Activated naive CD4-positive, alpha-beta T cell treated with anti-CD3 and anti-CD28 coated beads for 36 hours (primary cell): ENCODE data around the gene WIPF1. TPM values are rescaled to one million over a fixed set of nuclear protein-coding genes. Genes with fewer than 3 reads are reported as not detected.
"Not testable (repeated sequence)": the region's sequence is repeated elsewhere in the genome, so short reads cannot be mapped to it uniquely, and the experiment has no call there.

Experiments used
- CTCF ChIA-PET: fragments of 350-600 bp; sonication (Branson Sonifier 250); formaldehyde crosslinking; loops from one replicate; lab custom pipeline; 2021; ENCODE audit warnings: antibody characterized with exemption; lab: Charles Lee
- DNase-seq: peaks from one replicate; pipeline ENCODE4 v3.0.0-alpha.2; 2020
- H3K27ac Mint-ChIP-seq: one replicate; pipeline ENCODE4 v1.8.0; 2021; ENCODE audit warnings: mild to moderate bottlenecking, mixed read lengths
- H3K27me3 Mint-ChIP-seq: one replicate; pipeline ENCODE4 v1.8.0; 2021; ENCODE audit warnings: low read depth, mixed read lengths
- H3K36me3 Mint-ChIP-seq: one replicate; pipeline ENCODE4 v1.8.0; 2021; ENCODE audit warnings: low read depth, mixed read lengths
- H3K4me1 Mint-ChIP-seq: one replicate; pipeline ENCODE4 v1.8.0; 2021; ENCODE audit warnings: low read depth, mixed read lengths
- H3K4me3 Mint-ChIP-seq: one replicate; pipeline ENCODE4 v1.8.0; 2021; ENCODE audit warnings: mild to moderate bottlenecking, moderate library complexity, mixed read lengths
- H3K9me3 Mint-ChIP-seq: one replicate; pipeline ENCODE4 v1.8.0; 2021; ENCODE audit warnings: mixed read lengths
- intact Hi-C: fragments of 100-400 bp; cut with micrococcal nuclease; formaldehyde crosslinking; loops from one replicate; pipeline ENCODE4 v1.15.1; 2023
- total RNA-seq, 2 experiments: library from RNA; stranded (reverse); gene quantifications; one replicate each; pipeline ENCODE4 v1.2.3, GENCODE V29; 2021

WIPF1 gene
- total RNA-seq, 2 experiments from 2014 or later: 167 TPM

GRCh38 chr2:174548646-174549045 lies 49.0 kb downstream of the WIPF1 start:
- intact Hi-C loops: loop anchor here (5.0 kb wide), 1 partner anchor 206 kb away; no protein-coding TSS in a partner anchor
- H3K4me3 Mint-ChIP-seq, H3K27me3 Mint-ChIP-seq: not testable (repeated sequence)

GRCh38 chr2:174548021-174548420 lies 49.6 kb downstream of the WIPF1 start:
- CTCF ChIA-PET: interaction anchor here (0.6 to 4.9 kb wide), 12 partner anchors 9 to 597 kb away, joined by 3 to 95 read pairs (median 6); partner anchors contain the start of gene GPR155
- peaks cover 20% of the 10 kb centered on the region for H3K4me1 Mint-ChIP-seq
- H3K9me3 Mint-ChIP-seq, H3K27me3 Mint-ChIP-seq, H3K4me3 Mint-ChIP-seq, H3K36me3 Mint-ChIP-seq, DNase-seq, H3K27ac Mint-ChIP-seq: not testable (repeated sequence)
- intact Hi-C loops: loop anchor here (5.0 kb wide), 1 partner anchor 206 kb away; no protein-coding TSS in a partner anchor

More at GRCh38 chr2:174548646-174549045, 49.0 kb downstream of the WIPF1 start:
- not testable (repeated sequence) for H3K9me3 Mint-ChIP-seq, H3K36me3 Mint-ChIP-seq, DNase-seq, H3K27ac Mint-ChIP-seq
- CTCF ChIA-PET: interaction anchor here (2.6 to 4.9 kb wide), 4 partner anchors 8 to 87 kb away, joined by 9 to 95 read pairs (median 14); partner anchors contain the start of gene GPR155
- peaks cover 20% of the 10 kb centered on the region for H3K4me1 Mint-ChIP-seq

GRCh38 chr2:174546519-174547506 lies 50.8 kb downstream of the WIPF1 start:
- Mint-ChIP-seq H3K4me3 (no peak overlapping the region), H3K9me3 (no peaks in the 10 kb centered on the region), H3K36me3 (peaks cover 3% of the 10 kb centered on the region), H3K4me1 (peaks cover 9% of the 10 kb centered on the region), H3K27ac (peak overlapping the region; percentile 3), H3K27me3 (no peaks in the 10 kb centered on the region)
- intact Hi-C loops: loop anchor here (1.0 to 5.0 kb wide), 4 partner anchors 56 to 205 kb away; partner anchors contain the start of gene GPR155
- CTCF ChIA-PET: interaction anchor here (0.6 to 4.9 kb wide), 22 partner anchors 10 to 205 kb away, joined by 3 to 95 read pairs (median 4); partner anchors contain the start of genes GPR155 and SCRN3
- DNase-seq: peak; percentile 74

- Mint-ChIP-seq H3K27me3 (no peaks in the 10 kb centered on the region), H3K4me1 (peaks cover 5% of the 10 kb centered on the region), H3K36me3 (peaks cover 2% of the 10 kb centered on the region), H3K9me3 (no peaks in the 10 kb centered on the region), H3K4me3 (no peak overlapping the region), H3K27ac (no peak overlapping the region)
- no peak for DNase-seq
- CTCF ChIA-PET: interaction anchor here (4.9 kb wide), 1 partner anchor 84 kb away, joined by 95 read pairs; no protein-coding TSS in a partner anchor
- intact Hi-C loops: loop anchor here (5.0 kb wide), 1 partner anchor 203 kb away; no protein-coding TSS in a partner anchor
These were observed 52.4 kb downstream of the WIPF1 start for GRCh38 chr2:174545240-174545639.

GRCh38 chr2:174544802-174545201 lies 52.8 kb downstream of the WIPF1 start:
- Mint-ChIP-seq H3K4me1 (peaks cover 5% of the 10 kb centered on the region), H3K36me3 (peaks cover 2% of the 10 kb centered on the region), H3K27ac (no peak overlapping the region), H3K9me3 (no peaks in the 10 kb centered on the region), H3K4me3 (no peak overlapping the region), H3K27me3 (no peaks in the 10 kb centered on the region)
- CTCF ChIA-PET: interaction anchor here (4.9 kb wide), 1 partner anchor 83 kb away, joined by 95 read pairs; no protein-coding TSS in a partner anchor
- intact Hi-C loops: loop anchor here (5.0 kb wide), 1 partner anchor 203 kb away; no protein-coding TSS in a partner anchor
- DNase-seq: no peak

GRCh38 chr2:174544156-174544555 lies 53.4 kb downstream of the WIPF1 start:
- DNase-seq: peak; percentile 40
- intact Hi-C loops: no loop called here
- CTCF ChIA-PET: interaction anchor here (1.8 to 1.9 kb wide), 2 partner anchors 22 to 81 kb away, joined by 6 to 11 read pairs; no protein-coding TSS in a partner anchor
- Mint-ChIP-seq H3K4me3 (no peak overlapping the region), H3K4me1 (peaks cover 6% of the 10 kb centered on the region), H3K27me3 (no peaks in the 10 kb centered on the region), H3K27ac (no peak overlapping the region), H3K36me3 (peaks cover 2% of the 10 kb centered on the region), H3K9me3 (no peaks in the 10 kb centered on the region)

- Mint-ChIP-seq H3K4me1 (peaks cover 8% of the 10 kb centered on the region), H3K27me3 (no peaks in the 10 kb centered on the region), H3K27ac (no peak overlapping the region), H3K9me3 (no peaks in the 10 kb centered on the region), H3K36me3 (no peaks in the 10 kb centered on the region), H3K4me3 (no peak overlapping the region)
- intact Hi-C loops: no loop called here
- CTCF ChIA-PET: no interaction called here
- DNase-seq: no peak
These were observed 56.7 kb downstream of the WIPF1 start for GRCh38 chr2:174540893-174541292.

GRCh38 chr2:174535757-174536703 lies 61.6 kb downstream of the WIPF1 start:
- Mint-ChIP-seq H3K4me3 (no peak overlapping the region), H3K36me3 (no peaks in the 10 kb centered on the region), H3K9me3 (no peaks in the 10 kb centered on the region), H3K4me1 (peaks cover 3% of the 10 kb centered on the region), H3K27me3 (no peaks in the 10 kb centered on the region), H3K27ac (no peak overlapping the region)
- no peak for DNase-seq
- CTCF ChIA-PET: interaction anchor here (0.8 to 2.0 kb wide), 2 partner anchors 11 to 73 kb away, joined by 3 to 8 read pairs; no protein-coding TSS in a partner anchor
- intact Hi-C loops: no loop called here

- Mint-ChIP-seq H3K27ac (no peak overlapping the region), H3K4me1 (peaks cover 3% of the 10 kb centered on the region), H3K27me3 (no peaks in the 10 kb centered on the region), H3K4me3 (no peak overlapping the region), H3K36me3 (no peaks in the 10 kb centered on the region), H3K9me3 (no peaks in the 10 kb centered on the region)
- CTCF ChIA-PET: interaction anchor here (0.8 to 2.0 kb wide), 2 partner anchors 12 to 72 kb away, joined by 3 to 8 read pairs; no protein-coding TSS in a partner anchor
- intact Hi-C loops: no loop called here
- no peak for DNase-seq
These were observed 62.5 kb downstream of the WIPF1 start for GRCh38 chr2:174535083-174535482.

GRCh38 chr2:174529916-174530315 lies 67.7 kb downstream of the WIPF1 start:
- CTCF ChIA-PET: no interaction called here
- no peak overlapping the region for H3K4me3 Mint-ChIP-seq
- peaks cover 4% of the 10 kb centered on the region for H3K36me3 Mint-ChIP-seq
- H3K27ac Mint-ChIP-seq: no peak overlapping the region
- H3K9me3 Mint-ChIP-seq: peaks cover 4% of the 10 kb centered on the region
- DNase-seq: no peak
- intact Hi-C loops: no loop called here
- no peaks in the 10 kb centered on the region for H3K27me3 Mint-ChIP-seq
- H3K4me1 Mint-ChIP-seq: peaks cover 1% of the 10 kb centered on the region

- CTCF ChIA-PET: interaction anchor here (1.6 kb wide), 1 partner anchor 65 kb away, joined by 8 read pairs; no protein-coding TSS in a partner anchor
- intact Hi-C loops: no loop called here
- Mint-ChIP-seq H3K9me3 (peaks cover 4% of the 10 kb centered on the region), H3K4me1 (peaks cover 14% of the 10 kb centered on the region), H3K27me3 (no peaks in the 10 kb centered on the region), H3K36me3 (peaks cover 4% of the 10 kb centered on the region), H3K27ac (no peak overlapping the region), H3K4me3 (no peak overlapping the region)
- no peak for DNase-seq
These were observed 69.6 kb downstream of the WIPF1 start for GRCh38 chr2:174527959-174528358.
